ENCODE measurements around the gene SRP72.

Gene SRP72

GRCh38 chr4:56512166-56512565, 44.7 kb downstream of the SRP72 start:
- Histone ChIP-seq H3K79me1 (ENCODE audit: low read length) (no peaks in the 10 kb centered on the region), H3K4me2 (ENCODE audit: low read length) (no peak overlapping the region), H3K27me3 (ENCODE audit: insufficient read depth, low read length, poor library complexity) (no peaks in the 10 kb centered on the region), H2BK120ac (ENCODE audit: low read depth, low read length) (no peak overlapping the region), H3K4ac (ENCODE audit: low read depth, low read length) (no peak overlapping the region), H3K27ac (ENCODE audit: low read depth, low read length) (no peak overlapping the region), H3K36me3 (ENCODE audit: control insufficient read depth, insufficient read depth, low read length) (no peaks in the 10 kb centered on the region), H3K79me2 (ENCODE audit: control insufficient read depth, insufficient read depth, low read length) (no peaks in the 10 kb centered on the region), H4K8ac (ENCODE audit: low read depth, low read length) (no peak overlapping the region), H4K5ac (ENCODE audit: low read length) (no peak overlapping the region), H3K56ac (ENCODE audit: low read length) (no peak overlapping the region), H3K18ac (ENCODE audit: low read length) (no peak overlapping the region), H3K23ac (ENCODE audit: low read length) (no peak overlapping the region), H3K4me1 (ENCODE audit: control insufficient read depth, low read depth, low read length) (no peaks in the 10 kb centered on the region), H3K4me3 (ENCODE audit: low read length) (no peak overlapping the region), H2BK15ac (replicated peaks; ENCODE audit: low read depth) (no peak overlapping the region), H2AK5ac (ENCODE audit: low read length) (no peak overlapping the region), H2BK5ac (ENCODE audit: low read length) (no peak overlapping the region), H3K9ac (ENCODE audit: low read length) (no peak overlapping the region)
- WGBS (ENCODE audit: extremely low coverage, insufficient coverage, low lambda C conversion rate): no CpG with 5 or more reads among the region's 1 CpG
- DNase-seq: no peak

- H3K27ac ChIP-seq (ENCODE audit: low read depth, low read length): no peak overlapping the region
- no peaks in the 10 kb centered on the region for H3K27me3 ChIP-seq (ENCODE audit: insufficient read depth, low read length, poor library complexity)
- H3K4me1 ChIP-seq (ENCODE audit: control insufficient read depth, low read depth, low read length): no peaks in the 10 kb centered on the region
Observed at GRCh38 chr4:56513517-56513916, 46.1 kb downstream of the SRP72 start.

GRCh38 chr4:56530269-56531148, 63.1 kb downstream of the SRP72 start:
- Histone ChIP-seq H3K9ac (ENCODE audit: low read length) (peak overlapping the region; percentile 45), H3K4me2 (ENCODE audit: low read length) (peak overlapping the region; percentile 49), H2AK5ac (ENCODE audit: low read length) (no peak overlapping the region), H3K27me3 (ENCODE audit: insufficient read depth, low read length, poor library complexity) (peaks cover 20% of the 10 kb centered on the region), H4K8ac (ENCODE audit: low read depth, low read length) (no peak overlapping the region), H2BK120ac (ENCODE audit: low read depth, low read length) (no peak overlapping the region), H4K5ac (ENCODE audit: low read length) (no peak overlapping the region), H3K4ac (ENCODE audit: low read depth, low read length) (no peak overlapping the region), H3K56ac (ENCODE audit: low read length) (peak overlapping the region; percentile 68), H3K79me1 (ENCODE audit: low read length) (no peaks in the 10 kb centered on the region), H3K4me3 (ENCODE audit: low read length) (peak overlapping the region; percentile 9), H2BK5ac (ENCODE audit: low read length) (no peak overlapping the region), H3K23ac (ENCODE audit: low read length) (no peak overlapping the region), H3K36me3 (ENCODE audit: control insufficient read depth, insufficient read depth, low read length) (no peaks in the 10 kb centered on the region), H3K4me1 (ENCODE audit: control insufficient read depth, low read depth, low read length) (no peaks in the 10 kb centered on the region), H3K18ac (ENCODE audit: low read length) (no peak overlapping the region), H2BK15ac (replicated peaks; ENCODE audit: low read depth) (no peak overlapping the region), H3K79me2 (ENCODE audit: control insufficient read depth, insufficient read depth, low read length) (no peaks in the 10 kb centered on the region), H3K27ac (ENCODE audit: low read depth, low read length) (no peak overlapping the region)
- WGBS (ENCODE audit: extremely low coverage, insufficient coverage, low lambda C conversion rate): no CpG with 5 or more reads among the region's 68 CpGs
- peak; percentile 93 for DNase-seq

More at GRCh38 chr4:56513517-56513916, 46.1 kb downstream of the SRP72 start:
- Histone ChIP-seq H3K56ac (ENCODE audit: low read length) (no peak overlapping the region), H3K9ac (ENCODE audit: low read length) (no peak overlapping the region), H3K23ac (ENCODE audit: low read length) (no peak overlapping the region), H3K79me2 (ENCODE audit: control insufficient read depth, insufficient read depth, low read length) (no peaks in the 10 kb centered on the region), H2BK15ac (replicated peaks; ENCODE audit: low read depth) (no peak overlapping the region), H2AK5ac (ENCODE audit: low read length) (no peak overlapping the region), H2BK120ac (ENCODE audit: low read depth, low read length) (no peak overlapping the region), H3K18ac (ENCODE audit: low read length) (no peak overlapping the region), H2BK5ac (ENCODE audit: low read length) (no peak overlapping the region), H3K4me2 (ENCODE audit: low read length) (no peak overlapping the region), H4K8ac (ENCODE audit: low read depth, low read length) (no peak overlapping the region), H3K79me1 (ENCODE audit: low read length) (no peaks in the 10 kb centered on the region), H3K36me3 (ENCODE audit: control insufficient read depth, insufficient read depth, low read length) (no peaks in the 10 kb centered on the region), H4K5ac (ENCODE audit: low read length) (no peak overlapping the region), H3K4me3 (ENCODE audit: low read length) (no peak overlapping the region), H3K4ac (ENCODE audit: low read depth, low read length) (no peak overlapping the region)
- WGBS (ENCODE audit: extremely low coverage, insufficient coverage, low lambda C conversion rate): no CpG with 5 or more reads among the region's 2 CpGs
- DNase-seq: no peak

GRCh38 chr4:56531149-56531770, 63.8 kb downstream of the SRP72 start:
- Histone ChIP-seq H3K9ac (ENCODE audit: low read length) (peak overlapping the region; percentile 45), H3K79me1 (ENCODE audit: low read length) (no peaks in the 10 kb centered on the region), H2BK5ac (ENCODE audit: low read length) (no peak overlapping the region), H2AK5ac (ENCODE audit: low read length) (no peak overlapping the region), H3K56ac (ENCODE audit: low read length) (peak overlapping the region; percentile 68), H3K36me3 (ENCODE audit: control insufficient read depth, insufficient read depth, low read length) (no peaks in the 10 kb centered on the region), H3K23ac (ENCODE audit: low read length) (no peak overlapping the region), H3K4ac (ENCODE audit: low read depth, low read length) (no peak overlapping the region), H3K4me3 (ENCODE audit: low read length) (no peak overlapping the region), H3K18ac (ENCODE audit: low read length) (no peak overlapping the region), H4K5ac (ENCODE audit: low read length) (no peak overlapping the region), H3K4me1 (ENCODE audit: control insufficient read depth, low read depth, low read length) (no peaks in the 10 kb centered on the region), H2BK15ac (replicated peaks; ENCODE audit: low read depth) (no peak overlapping the region), H2BK120ac (ENCODE audit: low read depth, low read length) (no peak overlapping the region), H3K4me2 (ENCODE audit: low read length) (peak overlapping the region; percentile 49), H3K27me3 (ENCODE audit: insufficient read depth, low read length, poor library complexity) (peaks cover 20% of the 10 kb centered on the region), H3K27ac (ENCODE audit: low read depth, low read length) (no peak overlapping the region), H3K79me2 (ENCODE audit: control insufficient read depth, insufficient read depth, low read length) (no peaks in the 10 kb centered on the region), H4K8ac (ENCODE audit: low read depth, low read length) (no peak overlapping the region)
- no peak for DNase-seq
- WGBS (ENCODE audit: extremely low coverage, insufficient coverage, low lambda C conversion rate): no CpG with 5 or more reads among the region's 11 CpGs

- Histone ChIP-seq H3K79me1 (ENCODE audit: low read length) (no peaks in the 10 kb centered on the region), H3K4me1 (ENCODE audit: control insufficient read depth, low read depth, low read length) (no peaks in the 10 kb centered on the region), H2BK5ac (ENCODE audit: low read length) (no peak overlapping the region), H3K4me3 (ENCODE audit: low read length) (no peak overlapping the region), H3K27ac (ENCODE audit: low read depth, low read length) (no peak overlapping the region), H3K36me3 (ENCODE audit: control insufficient read depth, insufficient read depth, low read length) (no peaks in the 10 kb centered on the region), H2BK120ac (ENCODE audit: low read depth, low read length) (no peak overlapping the region), H2BK15ac (replicated peaks; ENCODE audit: low read depth) (no peak overlapping the region), H3K27me3 (ENCODE audit: insufficient read depth, low read length, poor library complexity) (peaks cover 20% of the 10 kb centered on the region), H3K18ac (ENCODE audit: low read length) (no peak overlapping the region), H3K56ac (ENCODE audit: low read length) (no peak overlapping the region), H3K4ac (ENCODE audit: low read depth, low read length) (no peak overlapping the region), H3K4me2 (ENCODE audit: low read length) (no peak overlapping the region), H3K79me2 (ENCODE audit: control insufficient read depth, insufficient read depth, low read length) (no peaks in the 10 kb centered on the region), H4K5ac (ENCODE audit: low read length) (no peak overlapping the region), H3K9ac (ENCODE audit: low read length) (no peak overlapping the region), H3K23ac (ENCODE audit: low read length) (no peak overlapping the region), H2AK5ac (ENCODE audit: low read length) (no peak overlapping the region), H4K8ac (ENCODE audit: low read depth, low read length) (no peak overlapping the region)
- no CpG with 5 or more reads among the region's 4 CpGs for WGBS (ENCODE audit: extremely low coverage, insufficient coverage, low lambda C conversion rate)
- no peak for DNase-seq
Observed at GRCh38 chr4:56531823-56532222, 64.4 kb downstream of the SRP72 start.

Data from mesendoderm (in vitro differentiated cells).